ENCODE data around the gene PFKFB2. TPM values are rescaled to one million over a fixed set of nuclear protein-coding genes. Genes with fewer than 3 reads are reported as not detected.

PFKFB2 gene
- total and polyA plus RNA-seq, 2 of the 8 experiments (the other 6 are each of a cell fraction or from before 2014, with no cell fraction given), result 6.7 to 19.1 TPM

DNA sequence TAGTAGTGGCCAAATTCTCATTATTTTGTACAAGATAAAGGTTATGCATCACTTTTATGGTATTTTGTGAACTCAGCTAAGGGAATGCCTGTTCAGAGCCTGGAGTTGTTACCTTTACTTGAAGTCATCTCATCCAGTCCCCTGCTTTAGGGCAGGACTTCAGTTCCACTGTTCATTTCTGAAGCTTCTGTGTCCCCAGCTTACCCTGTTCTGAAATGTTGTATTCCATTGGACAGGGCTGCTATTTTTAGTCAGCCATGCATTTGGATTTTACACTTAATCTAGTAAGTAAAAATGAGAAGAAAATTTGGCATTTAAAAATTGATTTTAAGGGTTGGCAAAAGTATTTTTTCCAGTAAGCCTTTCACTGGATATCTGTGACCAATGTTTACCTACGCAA lies 23.9 kb downstream of the PFKFB2 start:
- H2BK12ac ChIP-seq (ENCODE audit: low read depth, low read length), result no peak overlapping the region
- H2BK5ac ChIP-seq (ENCODE audit: low read depth, low read length), result no peak overlapping the region
- H3K79me2 ChIP-seq (ENCODE audit: control insufficient read depth in 1 of 2, insufficient read depth in 2 of 2, low read length in 2 of 2), result no peaks in the 10 kb centered on the region
- H4K8ac ChIP-seq (ENCODE audit: extremely low read depth, insufficient read depth, low read length), result no peak overlapping the region
- H3K4me1 ChIP-seq (replicated peaks in 1 of 4; ENCODE audit: control insufficient read depth in 3 of 4, insufficient read depth in 4 of 4, low read length in 3 of 4), result no peaks in the 10 kb centered on the region
- H2BK20ac ChIP-seq (ENCODE audit: low read length), result no peak overlapping the region
- H3K23me2 ChIP-seq (ENCODE audit: low read depth, low read length), result no peaks in the 10 kb centered on the region
- CTCF ChIA-PET (ENCODE audit: partially characterized antibody), result interaction anchor here (0.6 to 1.7 kb wide), 6 partner anchors 16 to 415 kb away, joined by 3 to 7 read pairs (median 3); no protein-coding TSS in a partner anchor
- no peak overlapping the region for H4K91ac ChIP-seq (replicated peaks; ENCODE audit: insufficient read length, low read length)
- H3K4me3 ChIP-seq (ENCODE audit: extremely low read depth in 1 of 4, insufficient read depth in 2 of 4, low read depth in 3 of 4, low read length in 4 of 4), result no peak overlapping the region
- H3K79me1 ChIP-seq (ENCODE audit: low read depth, low read length), result 0 out of 2 replicates have a peak, but pooled peaks cover 2% of the 10 kb centered on the region
- WGBS, 2 experiments (ENCODE audit: extremely low coverage in 1 of 2, insufficient coverage in 1 of 2, insufficient read length in 1 of 2, insufficient replicate concordance in 2 of 2, low coverage in 1 of 2, low lambda C conversion rate in 2 of 2, missing lambda C conversion rate in 1 of 2), result 83% methylated on average over 1 of the region's 1 CpG; no CpG with 5 or more reads in 1 of the 2 experiments
- DNase-seq (ENCODE audit: low read depth in 1 of 2, low spot score in 2 of 2) (no peak), FAIRE-seq (no peak)
- H3K27ac ChIP-seq (ENCODE audit: low read depth, low read length), result no peak overlapping the region
- no peak overlapping the region for H3K23ac ChIP-seq (ENCODE audit: insufficient read length)
- H3K27me3 ChIP-seq (replicated peaks in 1 of 4; ENCODE audit: control insufficient read depth in 3 of 4, extremely low read depth in 1 of 4, insufficient read depth in 3 of 4, low read length in 3 of 4), result no peaks in the 10 kb centered on the region
- H3K9me3 ChIP-seq (ENCODE audit: insufficient read depth in 2 of 2, low read depth in 1 of 2, low read length in 1 of 2), result no peaks in the 10 kb centered on the region
- no peak overlapping the region for H3K9ac ChIP-seq (replicated peaks in 1 of 4; ENCODE audit: extremely low read depth in 1 of 4, low read depth in 3 of 4, low read length in 3 of 4)
- H2AFZ ChIP-seq (ENCODE audit: low read length), result no peak overlapping the region
- no peak overlapping the region for H2BK15ac ChIP-seq (ENCODE audit: low read length)
- H3K36me3 ChIP-seq (ENCODE audit: control insufficient read depth in 2 of 4, insufficient read depth in 4 of 4, low read length in 3 of 4), result peaks cover 0 to 4% (median 1%) of the 10 kb centered on the region in 4 experiments; a peak in 4 of 8 replicates
- no peak overlapping the region for H3K4ac ChIP-seq (replicated peaks; ENCODE audit: insufficient read length, low read depth, low read length)
- TF ChIP-seq EP300 (IDR thresholded peaks at IDR 0.05; ENCODE audit: borderline replicate concordance in 1 of 2, low read depth in 2 of 2, low read length in 2 of 2) (no peak), BRCA1 (IDR thresholded peaks at IDR 0.05; ENCODE audit: low read depth, low read length) (no peak), CTBP2 (IDR thresholded peaks at IDR 0.05; ENCODE audit: borderline replicate concordance, insufficient read depth, insufficient read length, low read length) (no peak), BCL11A (IDR thresholded peaks at IDR 0.05; ENCODE audit: low read depth in 2 of 2, low read length in 2 of 2) (no peak), RBBP5 (IDR thresholded peaks at IDR 0.05; ENCODE audit: borderline replicate concordance, low read depth, low read length) (no peak)
- TF ChIP-seq, protein P1, sequence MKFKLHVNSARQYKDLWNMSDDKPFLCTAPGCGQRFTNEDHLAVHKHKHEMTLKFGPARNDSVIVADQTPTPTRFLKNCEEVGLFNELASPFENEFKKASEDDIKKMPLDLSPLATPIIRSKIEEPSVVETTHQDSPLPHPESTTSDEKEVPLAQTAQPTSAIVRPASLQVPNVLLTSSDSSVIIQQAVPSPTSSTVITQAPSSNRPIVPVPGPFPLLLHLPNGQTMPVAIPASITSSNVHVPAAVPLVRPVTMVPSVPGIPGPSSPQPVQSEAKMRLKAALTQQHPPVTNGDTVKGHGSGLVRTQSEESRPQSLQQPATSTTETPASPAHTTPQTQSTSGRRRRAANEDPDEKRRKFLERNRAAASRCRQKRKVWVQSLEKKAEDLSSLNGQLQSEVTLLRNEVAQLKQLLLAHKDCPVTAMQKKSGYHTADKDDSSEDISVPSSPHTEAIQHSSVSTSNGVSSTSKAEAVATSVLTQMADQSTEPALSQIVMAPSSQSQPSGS (IDR thresholded peaks at IDR 0.05; ENCODE audit: low read length), result no peak
- no peaks in the 10 kb centered on the region for H4K20me1 ChIP-seq (replicated peaks in 1 of 2; ENCODE audit: control insufficient read depth in 1 of 2, insufficient read depth in 2 of 2, low read length in 2 of 2)
- H3K56ac ChIP-seq (replicated peaks; ENCODE audit: insufficient read length, low read depth, low read length), result no peak overlapping the region
- no peak overlapping the region for H4K5ac ChIP-seq (ENCODE audit: insufficient read length, low read depth, low read length)
- POLR2A ChIA-PET (ENCODE audit: partially characterized antibody), result no interaction called here
- no peak overlapping the region for H3K18ac ChIP-seq (ENCODE audit: extremely low read depth, low read length)
- no peak overlapping the region for H3K14ac ChIP-seq (ENCODE audit: insufficient read length)
- H2AK5ac ChIP-seq (ENCODE audit: low read depth, low read length), result no peak overlapping the region
- no peak overlapping the region for H2BK120ac ChIP-seq (replicated peaks; ENCODE audit: low read depth, low read length)
- no peak overlapping the region for H3K4me2 ChIP-seq (ENCODE audit: insufficient read depth in 1 of 2, low read depth in 2 of 2, low read length in 2 of 2)

Data from H1 (cell line).